NCI-H2081 (cell line): Measurements from ENCODE around the gene ZCCHC2.

Source experiments
- DNase-seq, 2 experiments: peaks; one replicate each; lab custom pipeline; 2025; lab: John Stamatoyannopoulos, UW

The ZCCHC2 gene

GRCh38 chr18:62607708-62608428 is 85.0 kb downstream of the ZCCHC2 start:
- DNase-seq: no peak

GRCh38 chr18:62609764-62610163 is 86.9 kb downstream of the ZCCHC2 start:
- DNase-seq: no peak

GRCh38 chr18:62610351-62610700 is 87.5 kb downstream of the ZCCHC2 start:
- DNase-seq: no peak

- DNase-seq: no peak
These were observed 88.0 kb downstream of the ZCCHC2 start for GRCh38 chr18:62610701-62611411.

- no peak for DNase-seq
These were observed 88.8 kb downstream of the ZCCHC2 start for GRCh38 chr18:62611453-62612288.

- DNase-seq: no peak
These were observed 89.4 kb downstream of the ZCCHC2 start for GRCh38 chr18:62612289-62612645.

GRCh38 chr18:62612776-62613175 is 90.0 kb downstream of the ZCCHC2 start:
- DNase-seq: no peak

- DNase-seq: no peak
These were observed 91.7 kb downstream of the ZCCHC2 start for GRCh38 chr18:62614494-62614893.

GRCh38 chr18:62616331-62616805 is 93.5 kb downstream of the ZCCHC2 start:
- DNase-seq: no peak

- no peak for DNase-seq
These were observed 95.2 kb downstream of the ZCCHC2 start for GRCh38 chr18:62617793-62618591.

GRCh38 chr18:62618735-62619134 is 95.9 kb downstream of the ZCCHC2 start:
- DNase-seq: no peak

GRCh38 chr18:62621546-62621945 is 98.7 kb downstream of the ZCCHC2 start:
- DNase-seq: no peak

GRCh38 chr18:62625019-62625418 is 102.2 kb downstream of the ZCCHC2 start:
- DNase-seq: no peak
